HG03520 (cell line): ENCODE data around the gene CCDC57.
"Not testable (repeated sequence)": the region's sequence is repeated elsewhere in the genome, so short reads cannot be mapped to it uniquely, and the experiment has no call there.

Experiments
- ATAC-seq: cut with Tn5 transposase; IDR thresholded peaks from one replicate; pipeline ENCODE4 v1.9.1; 2021; ENCODE audit warnings: mild to moderate bottlenecking, moderate library complexity; ENCODE audit not compliant: unreplicated experiment

Gene CCDC57

DNA sequence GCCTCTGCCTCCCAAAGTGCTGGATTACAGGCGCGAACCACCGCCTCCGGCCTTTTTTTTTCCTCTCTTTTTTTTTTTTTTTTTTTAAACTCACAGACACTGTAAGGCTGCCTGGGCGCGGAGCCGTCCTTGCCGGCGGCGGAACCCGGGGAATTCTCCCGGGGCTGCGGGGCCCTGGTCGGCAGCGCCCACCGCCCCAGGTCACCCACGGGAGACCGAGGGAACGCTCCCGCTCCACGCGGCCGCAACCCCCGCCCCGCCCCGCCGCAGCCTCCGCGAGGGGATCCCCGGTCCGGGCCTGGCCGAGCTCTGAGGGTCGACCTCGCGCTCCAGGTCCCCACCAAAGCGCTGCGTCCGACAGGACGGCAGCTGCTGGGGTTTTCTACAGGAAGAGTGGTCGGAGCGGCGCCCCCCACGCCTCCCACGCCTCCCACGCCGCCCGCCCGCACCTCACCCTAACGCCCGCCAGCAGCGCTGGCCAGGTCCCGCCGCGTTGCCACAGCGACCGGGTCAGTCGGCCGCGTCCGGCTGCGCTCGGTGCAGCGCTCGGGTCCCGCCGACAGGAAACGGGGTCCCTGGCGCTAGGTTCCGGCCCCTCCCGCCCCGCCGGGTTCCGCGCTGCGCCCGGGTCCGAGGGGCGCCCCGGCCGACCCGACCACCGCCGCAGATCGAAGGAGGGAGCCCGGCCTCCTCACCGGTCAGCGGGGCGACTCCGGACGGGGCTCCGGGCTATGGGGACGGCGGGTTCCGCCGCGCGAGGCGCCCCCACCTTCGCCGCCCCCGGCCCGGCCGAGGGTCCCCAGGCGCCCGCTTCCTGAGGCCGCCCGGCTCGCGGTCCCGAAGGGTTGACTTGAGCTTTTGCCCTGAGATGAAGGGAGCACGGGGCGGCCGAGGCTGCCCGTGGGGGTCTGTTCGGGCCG, at the start of gene CCDC57:
TSS of gene CCDC57 (minus strand) at position 512 of the 920 bp plus-strand sequence. CDS start 10,898 bp downstream, outside the sequence.
- ATAC-seq: peak; percentile 46

GRCh38 chr17:82262344-82262743, 49.7 kb upstream of the CCDC57 start:
- ATAC-seq: no peak

DNA sequence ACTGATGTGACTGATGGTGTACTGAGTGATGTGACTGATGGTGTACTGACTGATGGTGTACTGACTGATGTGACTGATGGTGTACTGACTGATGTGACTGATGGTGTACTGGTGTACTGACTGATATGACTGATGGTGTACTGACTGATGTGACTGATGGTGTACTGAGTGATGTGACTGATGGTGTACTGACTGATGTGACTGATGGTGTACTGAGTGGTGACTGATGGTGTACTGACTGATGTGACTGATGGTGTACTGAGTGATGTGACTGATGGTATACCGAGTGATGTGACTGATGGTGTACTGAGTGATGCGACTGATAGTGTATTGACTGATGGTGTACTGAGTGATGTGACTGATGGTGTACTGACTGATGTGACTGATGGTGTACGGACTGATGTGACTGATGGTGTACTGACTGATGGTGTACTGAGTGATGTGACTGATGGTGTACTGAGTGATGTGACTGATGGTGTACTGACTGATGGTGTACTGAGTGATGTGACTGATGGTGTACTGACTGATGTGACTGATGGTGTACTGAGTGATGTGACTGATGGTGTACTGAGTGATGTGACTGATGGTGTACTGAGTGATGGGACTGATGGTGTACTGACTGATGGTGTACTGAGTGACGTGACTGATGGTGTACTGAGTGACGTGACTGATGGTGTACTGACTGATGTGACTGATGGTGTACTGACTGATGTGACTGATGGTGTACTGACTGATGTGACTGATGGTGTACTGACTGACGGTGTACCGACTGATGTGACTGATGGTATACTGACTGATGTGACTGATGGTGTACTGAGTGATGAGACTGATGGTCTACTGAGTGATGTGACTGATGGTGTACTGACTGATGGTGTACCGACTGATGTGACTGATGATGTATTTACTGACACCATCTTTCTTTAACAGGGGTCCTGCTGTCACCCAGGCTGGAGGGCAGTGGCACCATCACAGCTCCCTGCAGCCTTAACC, 47.6 kb upstream of the CCDC57 start:
- not testable (repeated sequence) for ATAC-seq

DNA sequence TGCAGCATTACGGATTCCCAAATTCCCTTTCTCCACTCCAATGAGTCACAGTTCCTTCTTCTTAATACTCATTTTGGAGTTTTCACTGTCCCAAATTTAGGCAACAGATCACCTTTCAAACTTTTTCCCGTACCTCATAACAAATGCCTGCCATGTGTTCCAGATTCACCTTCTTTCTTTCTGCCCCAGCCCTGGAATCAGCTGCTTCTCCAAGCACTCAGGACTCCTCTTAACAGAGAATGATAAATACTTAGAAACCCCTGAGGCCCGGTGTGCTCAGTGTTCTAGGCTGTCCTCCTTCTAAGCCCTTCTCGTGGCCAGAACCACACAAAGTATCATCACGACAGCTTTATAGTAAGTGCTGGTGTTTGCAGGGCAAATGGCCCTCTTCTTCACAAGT, 45.9 kb upstream of the CCDC57 start:
- ATAC-seq: no peak

- no peak for ATAC-seq
These were observed 44.8 kb upstream of the CCDC57 start for GRCh38 chr17:82257473-82257872.

- no peak for ATAC-seq
These were observed 43.7 kb upstream of the CCDC57 start for GRCh38 chr17:82256242-82256885.

GRCh38 chr17:82255402-82255972, 42.8 kb upstream of the CCDC57 start:
- no peak for ATAC-seq

GRCh38 chr17:82254746-82255145, 42.1 kb upstream of the CCDC57 start:
- ATAC-seq: not testable (repeated sequence)

DNA sequence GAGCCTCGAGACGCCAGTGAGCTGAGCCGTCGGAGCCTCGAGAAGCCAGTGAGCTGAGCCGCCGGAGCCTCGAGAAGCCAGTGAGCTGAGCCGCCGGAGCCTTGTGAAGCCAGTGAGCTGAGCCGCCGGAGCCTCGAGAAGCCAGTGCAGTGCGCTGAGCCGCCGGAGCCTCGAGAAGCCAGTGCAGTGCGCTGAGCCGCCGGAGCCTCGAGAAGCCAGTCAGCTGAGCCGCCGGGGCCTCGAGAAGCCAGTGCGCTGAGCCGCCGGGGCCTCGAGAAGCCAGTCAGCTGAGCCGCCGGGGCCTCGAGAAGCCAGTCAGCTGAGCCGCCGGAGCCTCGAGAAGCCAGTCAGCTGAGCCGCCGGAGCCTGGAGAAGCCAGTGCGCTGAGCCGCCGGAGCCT, 41.5 kb upstream of the CCDC57 start:
- not testable (repeated sequence) for ATAC-seq

GRCh38 chr17:82253179-82253544, 40.5 kb upstream of the CCDC57 start:
- no peak for ATAC-seq

DNA sequence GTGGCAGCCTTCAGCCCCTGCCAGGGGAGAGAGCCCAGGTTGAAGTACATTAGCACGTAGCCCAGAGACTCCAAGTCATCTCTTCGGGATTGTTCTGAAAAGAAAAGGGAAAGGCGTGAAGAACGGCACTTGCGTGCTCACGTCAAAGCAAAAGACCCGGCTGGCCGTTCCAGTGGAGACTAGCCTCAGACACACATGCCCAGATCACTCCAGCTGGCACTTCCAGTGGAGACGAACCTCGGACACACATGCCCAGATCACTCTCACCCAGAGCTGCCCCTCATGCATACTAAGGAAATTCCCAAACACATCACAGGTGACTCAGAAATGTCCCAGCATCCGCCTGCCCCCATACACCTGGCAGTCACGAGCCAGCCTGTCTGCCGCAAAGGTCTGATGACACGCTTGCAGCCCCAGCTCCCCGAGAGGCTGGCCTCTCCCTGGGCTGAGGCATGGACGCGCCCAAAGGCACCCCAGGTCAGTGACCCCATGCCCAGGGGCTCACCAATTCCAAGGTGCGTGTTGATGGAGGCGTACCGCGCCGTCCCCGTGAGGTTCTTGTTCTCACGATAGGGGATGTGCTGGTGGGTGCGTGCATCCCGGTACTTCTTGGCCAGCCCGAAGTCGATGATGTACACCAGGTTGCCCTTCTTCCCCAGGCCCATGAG, 40.0 kb upstream of the CCDC57 start:
- ATAC-seq: no peak

- no peak for ATAC-seq
These were observed 38.3 kb upstream of the CCDC57 start for GRCh38 chr17:82250868-82251500.

DNA sequence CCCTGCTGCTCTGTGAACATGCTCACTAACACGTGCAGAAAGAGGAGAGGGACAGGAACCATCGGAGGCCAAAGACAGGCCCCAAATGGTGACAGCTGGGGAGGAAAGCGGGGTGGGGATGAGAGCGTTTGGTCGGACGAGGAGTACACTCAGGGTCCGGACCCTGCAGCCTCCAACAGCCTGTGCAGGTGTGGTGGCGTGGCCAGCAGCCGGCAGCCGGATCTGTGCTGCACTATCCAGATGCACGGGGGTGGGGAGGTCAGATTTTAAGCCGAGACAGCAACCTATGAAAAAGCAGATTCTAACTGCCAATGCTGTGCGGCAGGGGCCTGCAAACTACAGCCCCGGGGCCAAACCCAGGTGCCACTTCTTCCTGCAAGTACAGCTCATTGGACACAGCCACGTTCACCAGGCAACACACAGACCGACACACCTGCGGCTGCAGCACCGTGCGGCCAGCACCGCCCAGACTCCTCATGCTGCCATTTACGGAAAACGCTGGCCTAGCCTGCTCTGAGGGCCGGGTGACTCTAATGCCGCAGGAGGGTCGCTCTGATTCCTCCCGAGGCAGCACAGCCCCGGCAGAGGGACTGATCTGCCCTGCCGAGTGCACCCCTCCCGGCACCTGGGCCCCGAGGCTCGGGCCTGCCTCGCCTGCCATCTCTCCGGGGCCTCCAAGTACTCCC, 37.4 kb upstream of the CCDC57 start:
- no peak for ATAC-seq

- ATAC-seq: no peak
These were observed 36.4 kb upstream of the CCDC57 start for GRCh38 chr17:82248815-82249674.

GRCh38 chr17:82247856-82248671, 35.4 kb upstream of the CCDC57 start:
- no peak for ATAC-seq

DNA sequence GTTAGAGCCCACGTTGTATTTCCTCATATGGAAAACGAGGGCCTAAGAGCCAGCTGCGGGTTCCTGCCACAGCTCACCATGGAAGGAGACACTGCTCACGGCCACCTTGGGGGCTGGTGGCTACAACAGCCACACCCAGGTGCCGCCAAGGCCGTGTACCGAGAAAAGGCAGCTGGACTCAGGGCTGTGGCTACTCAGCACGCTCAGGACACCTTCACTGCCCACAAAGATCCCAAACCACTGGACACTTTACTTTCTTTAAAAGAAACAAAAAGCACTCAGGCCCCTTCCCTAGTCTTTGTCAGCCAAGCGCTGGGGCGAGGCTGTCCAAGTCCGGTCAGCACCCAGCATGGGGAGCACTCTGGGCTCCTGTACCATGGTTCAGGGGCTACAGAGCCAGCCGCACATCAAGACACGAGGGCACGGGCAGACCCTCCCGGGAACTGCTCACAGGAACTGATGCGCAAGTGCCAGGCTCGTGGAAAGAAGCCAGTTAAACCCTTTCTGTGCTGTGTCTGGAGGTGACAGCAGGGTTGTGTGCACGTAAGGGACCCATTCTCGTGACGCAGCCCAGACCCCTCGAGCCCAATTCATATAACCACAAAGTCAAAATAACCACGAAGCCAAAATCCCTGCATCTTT, 34.7 kb upstream of the CCDC57 start:
- no peak for ATAC-seq
